ENCODE data around the gene LAG3.

- TF ChIP-seq, protein P1, sequence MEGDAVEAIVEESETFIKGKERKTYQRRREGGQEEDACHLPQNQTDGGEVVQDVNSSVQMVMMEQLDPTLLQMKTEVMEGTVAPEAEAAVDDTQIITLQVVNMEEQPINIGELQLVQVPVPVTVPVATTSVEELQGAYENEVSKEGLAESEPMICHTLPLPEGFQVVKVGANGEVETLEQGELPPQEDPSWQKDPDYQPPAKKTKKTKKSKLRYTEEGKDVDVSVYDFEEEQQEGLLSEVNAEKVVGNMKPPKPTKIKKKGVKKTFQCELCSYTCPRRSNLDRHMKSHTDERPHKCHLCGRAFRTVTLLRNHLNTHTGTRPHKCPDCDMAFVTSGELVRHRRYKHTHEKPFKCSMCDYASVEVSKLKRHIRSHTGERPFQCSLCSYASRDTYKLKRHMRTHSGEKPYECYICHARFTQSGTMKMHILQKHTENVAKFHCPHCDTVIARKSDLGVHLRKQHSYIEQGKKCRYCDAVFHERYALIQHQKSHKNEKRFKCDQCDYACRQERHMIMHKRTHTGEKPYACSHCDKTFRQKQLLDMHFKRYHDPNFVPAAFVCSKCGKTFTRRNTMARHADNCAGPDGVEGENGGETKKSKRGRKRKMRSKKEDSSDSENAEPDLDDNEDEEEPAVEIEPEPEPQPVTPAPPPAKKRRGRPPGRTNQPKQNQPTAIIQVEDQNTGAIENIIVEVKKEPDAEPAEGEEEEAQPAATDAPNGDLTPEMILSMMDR (IDR thresholded peaks at IDR 0.05; ENCODE audit: low read depth, low read length, poor library complexity, severe bottlenecking), result no peak
- TF ChIP-seq EZH2phosphoT487 (IDR thresholded peaks at IDR 0.05; ENCODE audit: borderline replicate concordance, low read length), result no peak
Measured at GRCh38 chr12:6736754-6737153, 35.6 kb upstream of the LAG3 start.

Data from DOHH2 (cell line).